Measurements from ENCODE around the gene ASCC3.

DNA sequence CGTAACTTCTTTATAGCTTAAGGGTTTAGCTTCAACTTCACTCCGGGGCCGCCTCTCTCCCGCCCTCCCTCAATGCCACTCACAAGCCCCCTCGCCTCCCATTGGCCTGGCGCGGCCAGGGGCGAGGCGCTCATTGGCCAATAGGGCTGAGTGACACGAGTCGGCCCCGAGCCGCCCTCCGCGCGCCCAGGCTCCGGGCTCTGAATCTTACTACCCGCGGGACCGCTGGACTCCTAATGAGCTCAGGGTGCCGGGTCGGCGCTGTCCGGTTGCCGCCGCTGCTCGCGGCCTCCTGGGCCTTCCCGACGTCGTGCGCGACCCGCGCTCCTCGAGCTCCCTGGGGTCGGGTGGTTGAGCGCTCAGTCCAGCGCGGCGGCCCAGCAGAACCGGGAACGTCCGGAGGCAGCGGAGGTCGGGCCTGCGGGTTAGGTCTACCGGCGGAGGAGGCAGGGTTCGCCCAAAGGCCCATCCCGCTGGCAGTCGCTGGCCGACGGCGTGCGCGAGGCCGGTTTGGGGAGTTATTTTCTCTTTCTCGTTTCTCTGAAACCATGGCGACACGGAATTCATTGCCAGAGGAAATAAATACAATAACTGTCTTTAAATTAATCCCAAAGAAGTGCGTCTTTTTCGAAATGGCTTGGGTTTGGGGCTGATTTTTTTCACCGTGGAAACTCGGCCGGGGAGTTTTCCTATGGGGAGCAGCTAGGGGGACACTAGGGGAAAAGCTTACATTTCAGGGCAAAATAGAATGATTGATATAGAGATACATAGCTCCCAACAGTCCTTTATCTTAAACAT lies 416.0 kb downstream of the ASCC3 start, which contains the start of gene SIM1:
- TF ChIP-seq CTCF (IDR thresholded peaks at IDR 0.05) (no peak), POLR2A (IDR thresholded peaks at IDR 0.05) (no peak), POLR2AphosphoS5 (IDR thresholded peaks at IDR 0.05) (no peak), EP300 (IDR thresholded peaks at IDR 0.05) (no peak)
